ENCODE results near the gene POPDC3.
A peak's percentile ranks its signal among the peaks of the same experiment; 100 is the strongest.

DNA sequence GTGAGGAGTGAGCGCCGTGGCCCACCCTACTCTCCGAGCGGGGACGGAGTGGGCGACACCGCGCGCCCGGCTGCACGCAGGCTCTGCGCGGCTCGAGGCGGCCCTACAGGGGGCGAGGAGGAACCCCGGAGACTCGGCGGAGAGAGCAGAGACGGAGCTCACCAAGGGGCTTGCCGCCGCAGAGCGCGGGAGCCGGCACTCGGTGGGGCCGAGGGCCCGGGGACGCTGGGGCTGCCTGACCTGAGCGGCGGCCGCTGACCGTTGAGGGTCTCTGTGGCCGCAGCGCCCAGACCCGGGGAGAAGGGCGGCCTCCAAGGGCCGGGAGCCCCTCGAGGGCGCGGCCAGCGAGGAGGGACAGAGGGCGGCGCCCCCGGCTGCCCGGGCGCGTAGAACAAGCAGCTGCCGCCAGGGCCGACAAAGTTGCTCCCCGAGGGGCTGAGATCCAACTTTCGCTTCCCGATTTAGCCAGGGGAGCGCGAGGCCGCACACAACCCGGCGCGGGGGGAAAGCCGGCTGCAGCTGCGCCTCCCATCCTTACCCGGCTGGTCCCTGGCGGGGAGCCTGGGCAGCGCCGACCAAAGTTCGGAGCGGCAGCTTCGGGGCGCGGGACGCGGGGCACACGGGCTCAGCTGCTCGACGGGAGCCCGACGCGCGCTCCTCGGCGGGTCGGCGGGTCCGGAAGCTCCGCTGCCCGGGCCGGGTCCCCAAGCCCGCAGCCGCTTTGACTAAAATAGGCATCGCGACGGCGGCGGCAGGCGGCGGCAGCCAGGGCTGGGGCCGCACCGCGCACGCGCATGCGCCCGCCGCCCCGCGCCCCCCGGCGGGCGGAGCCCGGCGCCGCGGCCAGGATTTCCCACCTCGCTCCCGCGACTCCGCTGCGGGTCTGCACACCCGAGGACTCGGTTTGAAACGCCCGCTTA is 43.1 kb downstream of the POPDC3 start:
- TF ChIP-seq, protein P1, sequence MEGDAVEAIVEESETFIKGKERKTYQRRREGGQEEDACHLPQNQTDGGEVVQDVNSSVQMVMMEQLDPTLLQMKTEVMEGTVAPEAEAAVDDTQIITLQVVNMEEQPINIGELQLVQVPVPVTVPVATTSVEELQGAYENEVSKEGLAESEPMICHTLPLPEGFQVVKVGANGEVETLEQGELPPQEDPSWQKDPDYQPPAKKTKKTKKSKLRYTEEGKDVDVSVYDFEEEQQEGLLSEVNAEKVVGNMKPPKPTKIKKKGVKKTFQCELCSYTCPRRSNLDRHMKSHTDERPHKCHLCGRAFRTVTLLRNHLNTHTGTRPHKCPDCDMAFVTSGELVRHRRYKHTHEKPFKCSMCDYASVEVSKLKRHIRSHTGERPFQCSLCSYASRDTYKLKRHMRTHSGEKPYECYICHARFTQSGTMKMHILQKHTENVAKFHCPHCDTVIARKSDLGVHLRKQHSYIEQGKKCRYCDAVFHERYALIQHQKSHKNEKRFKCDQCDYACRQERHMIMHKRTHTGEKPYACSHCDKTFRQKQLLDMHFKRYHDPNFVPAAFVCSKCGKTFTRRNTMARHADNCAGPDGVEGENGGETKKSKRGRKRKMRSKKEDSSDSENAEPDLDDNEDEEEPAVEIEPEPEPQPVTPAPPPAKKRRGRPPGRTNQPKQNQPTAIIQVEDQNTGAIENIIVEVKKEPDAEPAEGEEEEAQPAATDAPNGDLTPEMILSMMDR (conservative IDR thresholded peaks at IDR 0.05): peak; percentile 39
- TF ChIP-seq ZFX (IDR thresholded peaks at IDR 0.05): no peak
